Skeletal muscle satellite cell (primary cell): ENCODE results near the gene CCDC88A.
"Not testable (repeated sequence)": the region's sequence is repeated elsewhere in the genome, so short reads cannot be mapped to it uniquely, and the experiment has no call there.

Experiments used
- H3K27me3 ChIP-seq: 2 replicates; pipeline ENCODE4 v1.7.0; 2013; ENCODE audit warnings: low read length; ENCODE audit not compliant: control insufficient read depth, insufficient read depth
- H3K36me3 ChIP-seq: 2 replicates; pipeline ENCODE4 v1.7.0; 2013; ENCODE audit warnings: mild to moderate bottlenecking, control low read depth, low read length; ENCODE audit not compliant: insufficient read depth
- H3K4me1 ChIP-seq: 2 replicates; pipeline ENCODE4 v1.7.0; 2013; ENCODE audit warnings: low read length; ENCODE audit not compliant: control insufficient read depth, insufficient read depth
- H3K4me2 ChIP-seq: 2 replicates; pipeline ENCODE4 v1.7.0; 2013; ENCODE audit warnings: mild to moderate bottlenecking, low read length
- H3K4me3 ChIP-seq: 2 replicates; pipeline ENCODE4 v1.7.0; 2013; ENCODE audit warnings: low read length
- H3K9ac ChIP-seq: 2 replicates; pipeline ENCODE4 v1.7.0; 2013; ENCODE audit warnings: mild to moderate bottlenecking, low read depth, low read length, moderate library complexity
- H3K9me3 ChIP-seq: replicated peaks from 2 replicates; pipeline ENCODE4 v1.7.0; 2013; ENCODE audit warnings: mild to moderate bottlenecking, control low read depth, low read length

CCDC88A gene

GRCh38 chr2:55364189-55365055, 55.2 kb downstream of the CCDC88A start:
- no peaks in the 10 kb centered on the region for H3K9me3 ChIP-seq
- no peak overlapping the region for H3K9ac ChIP-seq
- no peaks in the 10 kb centered on the region for H3K36me3 ChIP-seq
- no peak overlapping the region for H3K4me2 ChIP-seq
- peaks cover 18% of the 10 kb centered on the region for H3K4me1 ChIP-seq
- H3K27me3 ChIP-seq: no peaks in the 10 kb centered on the region
- no peak overlapping the region for H3K4me3 ChIP-seq

- Histone ChIP-seq H3K27me3 (no peaks in the 10 kb centered on the region), H3K4me3 (no peak overlapping the region), H3K4me1 (peaks cover 18% of the 10 kb centered on the region), H3K36me3 (no peaks in the 10 kb centered on the region), H3K9me3 (no peaks in the 10 kb centered on the region), H3K9ac (no peak overlapping the region), H3K4me2 (no peak overlapping the region)
These were observed 56.0 kb downstream of the CCDC88A start for GRCh38 chr2:55363636-55364035.

GRCh38 chr2:55361465-55362189, 58.0 kb downstream of the CCDC88A start:
- Histone ChIP-seq H3K36me3 (no peaks in the 10 kb centered on the region), H3K4me1 (peaks cover 18% of the 10 kb centered on the region), H3K9ac (no peak overlapping the region), H3K4me2 (no peak overlapping the region), H3K9me3 (no peaks in the 10 kb centered on the region), H3K27me3 (no peaks in the 10 kb centered on the region), H3K4me3 (no peak overlapping the region)

- no peak overlapping the region for H3K9ac ChIP-seq
- H3K4me3 ChIP-seq: no peak overlapping the region
- H3K36me3 ChIP-seq: no peaks in the 10 kb centered on the region
- H3K4me2 ChIP-seq: no peak overlapping the region
- no peaks in the 10 kb centered on the region for H3K27me3 ChIP-seq
- peaks cover under 1% of the 10 kb centered on the region for H3K4me1 ChIP-seq
- no peaks in the 10 kb centered on the region for H3K9me3 ChIP-seq
These were observed 61.2 kb downstream of the CCDC88A start for GRCh38 chr2:55358451-55358850.

GRCh38 chr2:55357927-55358326, 61.7 kb downstream of the CCDC88A start:
- Histone ChIP-seq H3K4me1 (no peaks in the 10 kb centered on the region), H3K36me3 (no peaks in the 10 kb centered on the region), H3K9me3 (no peaks in the 10 kb centered on the region), H3K9ac (no peak overlapping the region), H3K27me3 (no peaks in the 10 kb centered on the region), H3K4me2 (no peak overlapping the region), H3K4me3 (no peak overlapping the region)

- Histone ChIP-seq H3K9me3 (no peaks in the 10 kb centered on the region), H3K27me3 (no peaks in the 10 kb centered on the region), H3K4me1 (no peaks in the 10 kb centered on the region), H3K36me3 (peaks cover 1% of the 10 kb centered on the region), H3K4me3 (no peak overlapping the region), H3K9ac (no peak overlapping the region), H3K4me2 (no peak overlapping the region)
These were observed 62.5 kb downstream of the CCDC88A start for GRCh38 chr2:55357164-55357563.

- H3K4me1 ChIP-seq, H3K9me3 ChIP-seq, H3K9ac ChIP-seq, H3K36me3 ChIP-seq, H3K4me2 ChIP-seq, H3K27me3 ChIP-seq, H3K4me3 ChIP-seq: not testable (repeated sequence)
These were observed 63.5 kb downstream of the CCDC88A start for GRCh38 chr2:55356136-55356535.

GRCh38 chr2:55355451-55355850, 64.2 kb downstream of the CCDC88A start:
- Histone ChIP-seq H3K9ac (no peak overlapping the region), H3K36me3 (peaks cover 13% of the 10 kb centered on the region), H3K4me3 (no peak overlapping the region), H3K9me3 (no peaks in the 10 kb centered on the region), H3K4me1 (no peaks in the 10 kb centered on the region), H3K27me3 (no peaks in the 10 kb centered on the region), H3K4me2 (no peak overlapping the region)

GRCh38 chr2:55351672-55352071, 68.0 kb downstream of the CCDC88A start:
- no peaks in the 10 kb centered on the region for H3K9me3 ChIP-seq
- H3K9ac ChIP-seq: no peak overlapping the region
- H3K4me3 ChIP-seq: no peak overlapping the region
- H3K4me2 ChIP-seq: no peak overlapping the region
- H3K4me1 ChIP-seq: no peaks in the 10 kb centered on the region
- no peaks in the 10 kb centered on the region for H3K27me3 ChIP-seq
- peaks cover 29% of the 10 kb centered on the region for H3K36me3 ChIP-seq

- no peaks in the 10 kb centered on the region for H3K4me1 ChIP-seq
- no peak overlapping the region for H3K4me2 ChIP-seq
- H3K36me3 ChIP-seq: peaks cover 37% of the 10 kb centered on the region
- no peaks in the 10 kb centered on the region for H3K9me3 ChIP-seq
- no peak overlapping the region for H3K4me3 ChIP-seq
- no peaks in the 10 kb centered on the region for H3K27me3 ChIP-seq
- H3K9ac ChIP-seq: no peak overlapping the region
These were observed 74.6 kb downstream of the CCDC88A start for GRCh38 chr2:55345064-55345463.

GRCh38 chr2:55338268-55338667, 81.4 kb downstream of the CCDC88A start:
- H3K4me1 ChIP-seq: no peaks in the 10 kb centered on the region
- H3K9me3 ChIP-seq: no peaks in the 10 kb centered on the region
- peaks cover 7% of the 10 kb centered on the region for H3K36me3 ChIP-seq
- no peaks in the 10 kb centered on the region for H3K27me3 ChIP-seq
- H3K9ac ChIP-seq: no peak overlapping the region
- H3K4me3 ChIP-seq: no peak overlapping the region
- H3K4me2 ChIP-seq: no peak overlapping the region
